ENCODE measurements around the gene FFAR3.

- TF ChIP-seq POLR2AphosphoS5 (IDR thresholded peaks at IDR 0.05) (no peak), POLR2A (IDR thresholded peaks at IDR 0.05) (no peak)
- TF ChIP-seq, protein P1, sequence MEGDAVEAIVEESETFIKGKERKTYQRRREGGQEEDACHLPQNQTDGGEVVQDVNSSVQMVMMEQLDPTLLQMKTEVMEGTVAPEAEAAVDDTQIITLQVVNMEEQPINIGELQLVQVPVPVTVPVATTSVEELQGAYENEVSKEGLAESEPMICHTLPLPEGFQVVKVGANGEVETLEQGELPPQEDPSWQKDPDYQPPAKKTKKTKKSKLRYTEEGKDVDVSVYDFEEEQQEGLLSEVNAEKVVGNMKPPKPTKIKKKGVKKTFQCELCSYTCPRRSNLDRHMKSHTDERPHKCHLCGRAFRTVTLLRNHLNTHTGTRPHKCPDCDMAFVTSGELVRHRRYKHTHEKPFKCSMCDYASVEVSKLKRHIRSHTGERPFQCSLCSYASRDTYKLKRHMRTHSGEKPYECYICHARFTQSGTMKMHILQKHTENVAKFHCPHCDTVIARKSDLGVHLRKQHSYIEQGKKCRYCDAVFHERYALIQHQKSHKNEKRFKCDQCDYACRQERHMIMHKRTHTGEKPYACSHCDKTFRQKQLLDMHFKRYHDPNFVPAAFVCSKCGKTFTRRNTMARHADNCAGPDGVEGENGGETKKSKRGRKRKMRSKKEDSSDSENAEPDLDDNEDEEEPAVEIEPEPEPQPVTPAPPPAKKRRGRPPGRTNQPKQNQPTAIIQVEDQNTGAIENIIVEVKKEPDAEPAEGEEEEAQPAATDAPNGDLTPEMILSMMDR (IDR thresholded peaks at IDR 0.05), result no peak
These were observed 38.1 kb downstream of the FFAR3 start for GRCh38 chr19:35396240-35396885.

Data from suprapubic skin (tissue), 4 donors.